ENCODE data around the gene PTDSS2. TPM values are rescaled to one million over a fixed set of nuclear protein-coding genes. Genes with fewer than 3 reads are reported as not detected.
A peak's percentile ranks its signal among the peaks of the same experiment; 100 is the strongest.

The PTDSS2 gene
- total and polyA plus RNA-seq, 2 of the 13 experiments (the other 11 are each of a cell fraction or from before 2014, with no cell fraction given): 21.7 to 26.4 TPM

DNA sequence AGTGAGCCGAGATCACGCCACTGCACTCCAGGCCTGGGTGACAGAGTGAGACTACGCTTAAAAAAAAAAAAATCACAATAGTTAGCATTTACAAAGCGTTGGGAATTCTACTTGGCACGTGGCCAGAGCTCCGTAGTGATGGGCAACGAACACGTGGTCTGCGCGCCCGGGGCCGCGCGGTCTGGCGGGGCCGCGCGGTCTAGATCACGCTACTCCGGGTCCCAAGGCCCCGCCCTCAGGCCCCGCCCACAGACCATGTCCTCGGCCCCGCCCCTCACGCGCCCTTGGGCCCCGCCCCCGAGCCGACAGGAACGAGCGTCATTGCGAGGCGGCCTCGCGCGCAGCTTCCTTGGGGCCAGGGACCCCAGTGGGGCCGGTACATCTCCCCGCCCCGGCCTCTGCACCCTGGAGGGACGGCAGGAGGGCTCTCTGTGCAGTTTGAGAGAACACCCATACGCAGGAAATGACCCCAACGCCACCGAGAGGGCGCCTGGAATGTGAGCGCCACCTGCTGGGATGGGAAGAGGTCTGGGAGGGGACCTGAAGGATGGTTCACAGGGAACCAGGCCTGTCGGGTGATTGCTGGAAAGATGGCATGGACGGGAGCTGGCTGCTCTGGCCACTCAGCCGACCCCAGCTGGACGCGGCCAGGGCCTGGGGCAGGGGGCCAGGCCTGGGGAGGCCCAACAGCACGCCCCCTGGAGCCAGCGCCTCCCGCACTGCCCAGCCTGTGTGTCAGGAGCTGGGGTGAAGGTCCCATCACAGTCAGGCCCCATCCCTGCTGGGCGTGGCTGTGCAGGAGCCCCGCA is 2.0 kb upstream of the PTDSS2 start (continued):
- TF ChIP-seq NFYC (CRISPR knock-in tag; IDR thresholded peaks at IDR 0.05): 0 out of 2 replicates have a peak, but pooled peaks have one; percentile 11
- TF ChIP-seq TRIM24 (CRISPR knock-in tag; IDR thresholded peaks at IDR 0.05): no peak
- no peak for TF ChIP-seq MYNN (CRISPR knock-in tag; IDR thresholded peaks at IDR 0.05; ENCODE audit: low read depth)
- TF ChIP-seq SATB2 (CRISPR knock-in tag; IDR thresholded peaks at IDR 0.05): no peak
- no peak for TF ChIP-seq ZNF569 (CRISPR knock-in tag; IDR thresholded peaks at IDR 0.05; ENCODE audit: borderline replicate concordance)
- TF ChIP-seq, protein P1, sequence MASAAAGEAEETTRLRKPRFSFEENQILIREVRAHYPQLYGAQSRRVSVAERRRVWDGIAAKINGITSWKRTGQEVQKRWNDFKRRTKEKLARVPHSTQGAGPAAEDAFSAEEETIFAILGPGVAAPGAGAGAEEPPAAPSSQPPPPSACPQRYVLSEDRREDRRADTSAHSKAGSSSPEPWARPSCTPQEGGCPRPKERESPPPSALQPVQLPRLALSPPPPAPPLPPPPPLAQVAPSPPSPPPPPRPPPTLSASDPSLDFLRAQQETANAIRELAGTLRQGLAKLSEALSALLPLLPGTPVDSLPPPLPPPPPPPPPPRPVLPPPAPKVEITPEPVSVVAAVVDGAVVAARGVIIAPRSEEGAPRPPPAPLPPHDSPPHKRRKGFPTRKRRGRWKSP (CRISPR knock-in tag; IDR thresholded peaks at IDR 0.05): no peak
- no peak; the same call in none of the 2 replicates for TF ChIP-seq ZNF670 (CRISPR knock-in tag; IDR thresholded peaks at IDR 0.05; ENCODE audit: borderline replicate concordance)
- no peak for TF ChIP-seq DNMT3B (CRISPR knock-in tag; conservative IDR thresholded peaks at IDR 0.05)
- no peak; the same call in 1 of the 2 replicates for TF ChIP-seq ETV6 (CRISPR knock-in tag; conservative IDR thresholded peaks at IDR 0.05)
- no peak for TF ChIP-seq ZFP41 (CRISPR knock-in tag; IDR thresholded peaks at IDR 0.05; ENCODE audit: borderline replicate concordance)
- TF ChIP-seq, protein P2, sequence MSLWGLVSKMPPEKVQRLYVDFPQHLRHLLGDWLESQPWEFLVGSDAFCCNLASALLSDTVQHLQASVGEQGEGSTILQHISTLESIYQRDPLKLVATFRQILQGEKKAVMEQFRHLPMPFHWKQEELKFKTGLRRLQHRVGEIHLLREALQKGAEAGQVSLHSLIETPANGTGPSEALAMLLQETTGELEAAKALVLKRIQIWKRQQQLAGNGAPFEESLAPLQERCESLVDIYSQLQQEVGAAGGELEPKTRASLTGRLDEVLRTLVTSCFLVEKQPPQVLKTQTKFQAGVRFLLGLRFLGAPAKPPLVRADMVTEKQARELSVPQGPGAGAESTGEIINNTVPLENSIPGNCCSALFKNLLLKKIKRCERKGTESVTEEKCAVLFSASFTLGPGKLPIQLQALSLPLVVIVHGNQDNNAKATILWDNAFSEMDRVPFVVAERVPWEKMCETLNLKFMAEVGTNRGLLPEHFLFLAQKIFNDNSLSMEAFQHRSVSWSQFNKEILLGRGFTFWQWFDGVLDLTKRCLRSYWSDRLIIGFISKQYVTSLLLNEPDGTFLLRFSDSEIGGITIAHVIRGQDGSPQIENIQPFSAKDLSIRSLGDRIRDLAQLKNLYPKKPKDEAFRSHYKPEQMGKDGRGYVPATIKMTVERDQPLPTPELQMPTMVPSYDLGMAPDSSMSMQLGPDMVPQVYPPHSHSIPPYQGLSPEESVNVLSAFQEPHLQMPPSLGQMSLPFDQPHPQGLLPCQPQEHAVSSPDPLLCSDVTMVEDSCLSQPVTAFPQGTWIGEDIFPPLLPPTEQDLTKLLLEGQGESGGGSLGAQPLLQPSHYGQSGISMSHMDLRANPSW (CRISPR knock-in tag; IDR thresholded peaks at IDR 0.05; ENCODE audit: borderline replicate concordance): no peak
- TF ChIP-seq, protein P3, sequence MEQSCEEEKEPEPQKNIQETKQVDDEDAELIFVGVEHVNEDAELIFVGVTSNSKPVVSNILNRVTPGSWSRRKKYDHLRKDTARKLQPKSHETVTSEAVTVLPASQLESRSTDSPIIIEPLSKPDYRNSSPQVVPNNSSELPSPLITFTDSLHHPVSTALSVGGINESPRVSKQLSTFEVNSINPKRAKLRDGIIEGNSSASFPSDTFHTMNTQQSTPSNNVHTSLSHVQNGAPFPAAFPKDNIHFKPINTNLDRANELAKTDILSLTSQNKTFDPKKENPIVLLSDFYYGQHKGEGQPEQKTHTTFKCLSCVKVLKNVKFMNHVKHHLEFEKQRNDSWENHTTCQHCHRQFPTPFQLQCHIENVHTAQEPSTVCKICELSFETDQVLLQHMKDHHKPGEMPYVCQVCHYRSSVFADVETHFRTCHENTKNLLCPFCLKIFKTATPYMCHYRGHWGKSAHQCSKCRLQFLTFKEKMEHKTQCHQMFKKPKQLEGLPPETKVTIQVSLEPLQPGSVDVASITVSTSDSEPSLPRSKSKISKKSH (CRISPR knock-in tag; IDR thresholded peaks at IDR 0.05; ENCODE audit: borderline replicate concordance): peak; percentile 67; the same call in 1 of the 2 replicates
- TF ChIP-seq, protein P4, sequence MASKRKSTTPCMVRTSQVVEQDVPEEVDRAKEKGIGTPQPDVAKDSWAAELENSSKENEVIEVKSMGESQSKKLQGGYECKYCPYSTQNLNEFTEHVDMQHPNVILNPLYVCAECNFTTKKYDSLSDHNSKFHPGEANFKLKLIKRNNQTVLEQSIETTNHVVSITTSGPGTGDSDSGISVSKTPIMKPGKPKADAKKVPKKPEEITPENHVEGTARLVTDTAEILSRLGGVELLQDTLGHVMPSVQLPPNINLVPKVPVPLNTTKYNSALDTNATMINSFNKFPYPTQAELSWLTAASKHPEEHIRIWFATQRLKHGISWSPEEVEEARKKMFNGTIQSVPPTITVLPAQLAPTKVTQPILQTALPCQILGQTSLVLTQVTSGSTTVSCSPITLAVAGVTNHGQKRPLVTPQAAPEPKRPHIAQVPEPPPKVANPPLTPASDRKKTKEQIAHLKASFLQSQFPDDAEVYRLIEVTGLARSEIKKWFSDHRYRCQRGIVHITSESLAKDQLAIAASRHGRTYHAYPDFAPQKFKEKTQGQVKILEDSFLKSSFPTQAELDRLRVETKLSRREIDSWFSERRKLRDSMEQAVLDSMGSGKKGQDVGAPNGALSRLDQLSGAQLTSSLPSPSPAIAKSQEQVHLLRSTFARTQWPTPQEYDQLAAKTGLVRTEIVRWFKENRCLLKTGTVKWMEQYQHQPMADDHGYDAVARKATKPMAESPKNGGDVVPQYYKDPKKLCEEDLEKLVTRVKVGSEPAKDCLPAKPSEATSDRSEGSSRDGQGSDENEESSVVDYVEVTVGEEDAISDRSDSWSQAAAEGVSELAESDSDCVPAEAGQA (IDR thresholded peaks at IDR 0.05; ENCODE audit: low read depth): no peak
- TF ChIP-seq, protein P4 (CRISPR knock-in tag; IDR thresholded peaks at IDR 0.05; ENCODE audit: borderline replicate concordance): no peak
- TF ChIP-seq ZFP36L1 (CRISPR knock-in tag; IDR thresholded peaks at IDR 0.05): no peak
- TF ChIP-seq FOXA3 (CRISPR knock-in tag; IDR thresholded peaks at IDR 0.05): peak; percentile 38
